T-helper 1 cell (primary cell): ENCODE measurements around the gene MAGI1.
A peak's percentile ranks its signal among the peaks of the same experiment; 100 is the strongest.

Experiments
- DNase-seq, 5 donors: peaks; one replicate each; pipeline ENCODE4 v3.0.0-alpha.2; 2012 to 2020

MAGI1 gene

GRCh38 chr3:65342084-65342683 lies 696.5 kb downstream of the MAGI1 start:
- peak in 1 of 5 donors; percentile 2 for DNase-seq

GRCh38 chr3:65339192-65339740 lies 699.5 kb downstream of the MAGI1 start:
- DNase-seq = no peak

GRCh38 chr3:65338571-65338970 lies 700.1 kb downstream of the MAGI1 start:
- DNase-seq = no peak

- no peak for DNase-seq
These were observed 703.1 kb downstream of the MAGI1 start for GRCh38 chr3:65335587-65335986.

- no peak for DNase-seq
These were observed 704.6 kb downstream of the MAGI1 start for GRCh38 chr3:65334045-65334665.

GRCh38 chr3:65331730-65332129 lies 707.0 kb downstream of the MAGI1 start:
- no peak for DNase-seq

- DNase-seq = no peak
These were observed 708.6 kb downstream of the MAGI1 start for GRCh38 chr3:65330072-65330471.

- no peak for DNase-seq
These were observed 710.6 kb downstream of the MAGI1 start for GRCh38 chr3:65328148-65328547.

- no peak for DNase-seq
These were observed 712.1 kb downstream of the MAGI1 start for GRCh38 chr3:65326574-65326973.

GRCh38 chr3:65322910-65323309 lies 715.8 kb downstream of the MAGI1 start:
- no peak for DNase-seq

GRCh38 chr3:65318231-65318630 lies 720.5 kb downstream of the MAGI1 start:
- no peak for DNase-seq

- DNase-seq = no peak
These were observed 723.8 kb downstream of the MAGI1 start for GRCh38 chr3:65314916-65315315.

- DNase-seq = no peak
These were observed 724.4 kb downstream of the MAGI1 start for GRCh38 chr3:65314269-65314668.

- DNase-seq = no peak
These were observed 725.1 kb downstream of the MAGI1 start for GRCh38 chr3:65313666-65314065.

GRCh38 chr3:65305836-65306235 lies 732.9 kb downstream of the MAGI1 start:
- DNase-seq = no peak
